SK-N-SH treated with all-trans-retinoic acid at 6 μM for 48 hours (cell line): ENCODE measurements around the gene SCEL.

Experiments
- SNAI2 ChIP-seq: fragments of 250-450 bp; sonication (Bioruptor Pico); IDR thresholded peaks from 2 replicates; pipeline ENCODE4 v1.5.0; 2020; ENCODE audit warnings: mild to moderate bottlenecking, moderate library complexity
- TOX ChIP-seq: fragments of 250-450 bp; sonication (Bioruptor Pico); IDR thresholded peaks from 2 replicates; pipeline ENCODE4 v1.8.0; 2021; ENCODE audit warnings: mild to moderate bottlenecking, moderate library complexity, borderline replicate concordance
- ZFP30 ChIP-seq: fragments of 450-650 bp; formaldehyde crosslinking; IDR thresholded peaks from 2 replicates; pipeline ENCODE4 v1.5.0; 2022; ENCODE audit warnings: mild to moderate bottlenecking, moderate library complexity
- ZNF70 ChIP-seq: fragments of 450-650 bp; formaldehyde crosslinking; IDR thresholded peaks from 2 replicates; pipeline ENCODE4 v1.5.0; 2020; ENCODE audit warnings: mild to moderate bottlenecking, moderate library complexity
- ZNF8 ChIP-seq: fragments of 450-650 bp; formaldehyde crosslinking; IDR thresholded peaks from 2 replicates; pipeline ENCODE4 v1.5.0; 2020; ENCODE audit warnings: mild to moderate bottlenecking, moderate library complexity

DNA sequence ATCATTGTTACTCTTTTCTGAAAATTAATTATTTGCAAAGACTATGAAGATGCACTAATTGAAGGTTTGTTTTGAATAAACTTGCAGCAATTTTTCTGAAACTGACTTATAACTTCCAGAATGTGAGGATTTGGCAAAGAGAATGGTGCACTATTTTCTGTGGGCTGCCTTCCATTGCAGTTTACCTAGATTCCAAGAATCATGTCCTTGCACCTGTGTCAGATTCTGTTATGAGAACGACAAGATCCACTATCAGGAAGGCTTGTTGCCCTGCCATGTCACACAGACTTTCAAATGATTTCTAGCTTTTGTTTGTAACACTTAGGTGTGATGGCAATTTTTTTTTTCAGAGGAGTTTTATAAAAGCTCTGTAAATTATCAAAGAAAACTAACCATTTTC lies 156.4 kb downstream of the SCEL start:
- no peak for TF ChIP-seq ZFP30 (CRISPR knock-in tag)
- TF ChIP-seq ZNF8 (CRISPR knock-in tag): no peak
- TF ChIP-seq TOX (CRISPR knock-in tag): no peak
- no peak for TF ChIP-seq ZNF70
- no peak for TF ChIP-seq SNAI2 (CRISPR knock-in tag)
